Fibroblast of lung (primary cell): ENCODE results near the gene SCAF4. TPM values are rescaled to one million over a fixed set of nuclear protein-coding genes. Genes with fewer than 3 reads are reported as not detected.

Experiments
- DNase-seq, 2 donors: peaks; one replicate each; pipeline versions ENCODE4 v3.0.0 to v3.0.0-alpha.2; 2010; ENCODE audit warnings: low read depth in 2 of 2
- H2AFZ ChIP-seq: 2 replicates; pipeline ENCODE4 v1.5.1; 2012; ENCODE audit warnings: low read length, control low read depth, inconsistent platforms
- H3K27ac ChIP-seq: 2 replicates; pipeline ENCODE4 v1.5.1; 2011; ENCODE audit warnings: low read length, control low read depth; ENCODE audit not compliant: insufficient read depth
- H3K27me3 ChIP-seq: 2 replicates; pipeline ENCODE4 v1.5.1; 2011; ENCODE audit warnings: mild to moderate bottlenecking, low read length; ENCODE audit not compliant: control insufficient read depth, insufficient read depth
- H3K36me3 ChIP-seq: 2 replicates; pipeline ENCODE4 v1.5.1; 2011; ENCODE audit warnings: low read length; ENCODE audit not compliant: control insufficient read depth, insufficient read depth
- H3K4me1 ChIP-seq: 2 replicates; pipeline ENCODE4 v1.5.1; 2011; ENCODE audit warnings: low read length; ENCODE audit not compliant: control insufficient read depth, insufficient read depth; ENCODE audit errors: extremely low read depth
- H3K4me2 ChIP-seq: 2 replicates; pipeline ENCODE4 v1.5.1; 2011; ENCODE audit warnings: low read length, control low read depth; ENCODE audit not compliant: insufficient read depth; ENCODE audit errors: extremely low read depth
- H3K4me3 ChIP-seq, 4 experiments: fragments of 200-600 bp in 1 of 4; sonication (generic) in 1 of 4; replicated peaks in 1 of 4; 2 replicates each; pipeline ENCODE4 v1.5.1; 2011 to 2016; ENCODE audit warnings: low read length in 4 of 4, low read depth in 3 of 4, mild to moderate bottlenecking in 3 of 4, control low read depth in 2 of 4, inconsistent platforms in 1 of 4, mixed read lengths in 1 of 4; ENCODE audit not compliant: insufficient read depth in 1 of 4; ENCODE audit errors: control extremely low read depth in 1 of 4
- H3K79me2 ChIP-seq: 2 replicates; pipeline ENCODE4 v1.5.1; 2012; ENCODE audit warnings: mild to moderate bottlenecking, low read length, inconsistent platforms; ENCODE audit not compliant: control insufficient read depth, insufficient read depth
- H3K9ac ChIP-seq: 2 replicates; pipeline ENCODE4 v1.5.1; 2011; ENCODE audit warnings: mild to moderate bottlenecking, low read length, control low read depth; ENCODE audit not compliant: insufficient read depth
- H3K9me3 ChIP-seq: 2 replicates; pipeline ENCODE4 v1.5.1; 2012; ENCODE audit warnings: low read depth, low read length; ENCODE audit not compliant: control insufficient read depth, insufficient read depth
- H4K20me1 ChIP-seq: 2 replicates; pipeline ENCODE4 v1.5.1; 2011; ENCODE audit warnings: low read length; ENCODE audit not compliant: control insufficient read depth, insufficient read depth; ENCODE audit errors: extremely low read depth
- CTCF ChIP-seq, 2 donors: IDR thresholded peaks in 1 of 2; conservative IDR thresholded peaks in 1 of 2; 1 replicate in 1 of 2; 2 replicates in 1 of 2; pipeline ENCODE4 v1.5.1; 2011 to 2012; ENCODE audit warnings: low read length in 2 of 2, control low read depth in 1 of 2, inconsistent platforms in 1 of 2, low read depth in 1 of 2, mild to moderate bottlenecking in 1 of 2
- EZH2 ChIP-seq: IDR thresholded peaks from 2 replicates; pipeline ENCODE4 v1.5.1; 2012; ENCODE audit warnings: low read length, control low read depth, mild to moderate bottlenecking; ENCODE audit errors: missing control alignments
- polyA plus RNA-seq, 2 donors: library from polyadenylated mRNA; depleted of rRNA in 1 of 2; stranded (reverse) in 1 of 2; unstranded in 1 of 2; fragments of >200 nt; gene quantifications; 2 replicates each; pipeline ENCODE4 v1.2.1, GENCODE V29; 2011 to 2012; ENCODE audit warnings: missing spikeins in 1 of 2
- total RNA-seq: library from RNA; depleted of rRNA; stranded (reverse); fragments of >200 nt; gene quantifications from 2 replicates; pipeline ENCODE4 v1.2.1, GENCODE V29; 2014

Gene SCAF4
- total and polyA plus RNA-seq, 2 donors (not counting 1 experiment from before 2014, with no cell fraction given) = 5.6 to 7.5 TPM

- Histone ChIP-seq H4K20me1 (no peaks in the 10 kb centered on the region), H2AFZ (no peak overlapping the region), H3K9me3 (no peaks in the 10 kb centered on the region), H3K4me2 (no peak overlapping the region), H3K27ac (no peak overlapping the region), H3K79me2 (no peaks in the 10 kb centered on the region), H3K4me1 (no peaks in the 10 kb centered on the region), H3K36me3 (peaks cover 7% of the 10 kb centered on the region), H3K4me3 (no peak overlapping the region), H3K9ac (no peak overlapping the region), H3K27me3 (no peaks in the 10 kb centered on the region)
- no peak for DNase-seq
- no peak for TF ChIP-seq EZH2
- no peak for TF ChIP-seq CTCF (conservative IDR thresholded peaks at IDR 0.05 in 1 of 2, IDR thresholded peaks at IDR 0.05 in 1 of 2; ENCODE audit: low read depth in 1 of 2, low read length in 2 of 2)
These were observed 44.8 kb downstream of the SCAF4 start for GRCh38 chr21:31687108-31687507.

DNA sequence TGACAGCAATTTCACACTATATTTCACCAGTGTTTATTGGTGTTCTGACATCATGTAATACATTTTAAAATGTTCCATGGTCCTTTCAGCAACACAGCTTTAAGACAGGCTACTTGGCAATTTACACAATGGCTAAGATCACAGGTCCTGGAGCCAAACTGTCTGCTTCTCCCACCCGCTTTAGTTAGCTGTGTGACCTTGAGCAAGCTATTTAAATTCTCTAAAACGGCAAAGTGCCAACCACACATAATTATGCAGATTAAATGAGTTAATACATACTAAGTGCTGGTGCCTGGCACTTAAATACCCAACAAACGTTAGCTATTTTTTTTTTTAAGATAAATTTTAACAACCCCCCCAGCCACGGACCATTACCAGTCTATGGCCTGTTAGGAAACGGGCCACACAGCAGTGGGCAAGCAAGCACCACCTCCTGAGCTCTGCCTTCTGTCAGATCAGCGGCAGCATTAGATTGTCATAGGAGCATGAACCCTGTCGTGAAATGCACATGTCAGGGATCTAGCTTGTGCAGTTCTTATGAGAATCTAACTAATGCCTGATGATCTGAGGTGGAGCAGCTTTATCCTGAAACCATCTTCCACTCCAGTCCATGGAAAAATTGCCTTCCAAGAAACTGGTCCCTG is 45.5 kb downstream of the SCAF4 start:
- H3K9me3 ChIP-seq = no peaks in the 10 kb centered on the region
- H3K9ac ChIP-seq = no peak overlapping the region
- H3K27ac ChIP-seq = no peak overlapping the region
- peaks cover 7% of the 10 kb centered on the region for H3K36me3 ChIP-seq
- no peak overlapping the region for H3K4me2 ChIP-seq
- no peak for TF ChIP-seq EZH2
- TF ChIP-seq CTCF (conservative IDR thresholded peaks at IDR 0.05 in 1 of 2, IDR thresholded peaks at IDR 0.05 in 1 of 2; ENCODE audit: low read depth in 1 of 2, low read length in 2 of 2) = no peak
- no peak overlapping the region for H3K4me3 ChIP-seq
- no peaks in the 10 kb centered on the region for H3K27me3 ChIP-seq
- no peak for DNase-seq
- no peaks in the 10 kb centered on the region for H3K4me1 ChIP-seq
- H4K20me1 ChIP-seq = no peaks in the 10 kb centered on the region
- no peaks in the 10 kb centered on the region for H3K79me2 ChIP-seq
- H2AFZ ChIP-seq = no peak overlapping the region

DNA sequence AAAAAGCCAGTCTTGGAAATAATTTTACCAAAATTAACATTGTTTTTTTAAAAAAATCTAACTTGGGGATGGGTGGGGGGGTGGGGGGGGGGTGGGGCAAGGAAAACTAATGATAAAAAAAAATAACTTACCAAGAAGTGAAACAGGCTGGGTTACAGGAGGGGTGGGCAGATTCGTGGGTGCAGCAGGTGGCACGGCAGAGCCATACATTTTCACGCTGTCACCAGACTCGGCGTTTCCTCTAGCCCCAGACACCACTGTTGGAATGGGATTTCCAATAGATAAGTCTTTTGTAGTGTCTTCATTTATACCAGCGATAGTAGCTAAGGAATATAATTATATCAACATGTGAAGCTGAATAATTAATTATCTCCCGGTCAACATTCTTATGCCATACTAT is 47.0 kb downstream of the SCAF4 start:
- no peak for DNase-seq
- Histone ChIP-seq H3K36me3 (peaks cover 7% of the 10 kb centered on the region), H3K4me2 (no peak overlapping the region), H2AFZ (no peak overlapping the region), H4K20me1 (no peaks in the 10 kb centered on the region), H3K79me2 (no peaks in the 10 kb centered on the region), H3K9ac (no peak overlapping the region), H3K4me3 (no peak overlapping the region), H3K9me3 (no peaks in the 10 kb centered on the region), H3K4me1 (no peaks in the 10 kb centered on the region), H3K27me3 (no peaks in the 10 kb centered on the region), H3K27ac (no peak overlapping the region)
- TF ChIP-seq CTCF (conservative IDR thresholded peaks at IDR 0.05 in 1 of 2, IDR thresholded peaks at IDR 0.05 in 1 of 2; ENCODE audit: low read depth in 1 of 2, low read length in 2 of 2) (no peak), EZH2 (no peak)
